Calu3 (cell line): ENCODE results near the gene GRIK3. TPM values are rescaled to one million over a fixed set of nuclear protein-coding genes. Genes with fewer than 3 reads are reported as not detected.
"Not testable (repeated sequence)": the region's sequence is repeated elsewhere in the genome, so short reads cannot be mapped to it uniquely, and the experiment has no call there.

Source experiments
- BruUV-seq: library from RNA; stranded (reverse); fragments of 400-500 nt; replicated peaks from 2 replicates; lab custom pipeline; 2021; lab: Mats Ljungman, UMichigan
- CTCF ChIA-PET: fragments of 300-600 bp; sonication (Branson Sonifier 250); formaldehyde crosslinking; loops from one replicate; lab custom pipeline; 2022; ENCODE audit warnings: antibody characterized with exemption; lab: Charles Lee
- DNase-seq: peaks from one replicate; pipeline ENCODE4 v3.0.0; 2022
- H3K27ac Mint-ChIP-seq: one replicate; pipeline ENCODE4 v1.8.0; 2022; ENCODE audit warnings: mixed read lengths; ENCODE audit not compliant: unreplicated experiment
- H3K27me3 Mint-ChIP-seq: one replicate; pipeline ENCODE4 v1.8.0; 2022; ENCODE audit warnings: mixed read lengths; ENCODE audit not compliant: unreplicated experiment
- H3K36me3 Mint-ChIP-seq: one replicate; pipeline ENCODE4 v1.8.0; 2022; ENCODE audit warnings: mild to moderate bottlenecking, moderate library complexity, mixed read lengths; ENCODE audit not compliant: insufficient read depth, unreplicated experiment
- H3K4me1 Mint-ChIP-seq: one replicate; pipeline ENCODE4 v1.8.0; 2022; ENCODE audit warnings: mild to moderate bottlenecking, low read depth, mixed read lengths; ENCODE audit not compliant: unreplicated experiment
- H3K4me3 Mint-ChIP-seq: one replicate; pipeline ENCODE4 v1.8.0; 2022; ENCODE audit warnings: mild to moderate bottlenecking, low read depth, moderate library complexity, mixed read lengths; ENCODE audit not compliant: unreplicated experiment
- H3K9me3 Mint-ChIP-seq: one replicate; pipeline ENCODE4 v1.8.0; 2022; ENCODE audit warnings: low read depth, mixed read lengths; ENCODE audit not compliant: unreplicated experiment
- CTCF ChIP-seq: fragments of 200-600 bp; IDR thresholded peaks from one replicate; pipeline ENCODE4 v1.8.0; 2022; ENCODE audit warnings: antibody characterized with exemption; ENCODE audit not compliant: unreplicated experiment
- intact Hi-C: fragments of 100-400 bp; cut with micrococcal nuclease; formaldehyde crosslinking; loops from one replicate; pipeline ENCODE4 v1.10.0; 2022; ENCODE audit not compliant: unreplicated experiment
- total RNA-seq: library from RNA; stranded (reverse); gene quantifications from 2 replicates; pipeline ENCODE4 v1.2.3, GENCODE V29; 2022

GRIK3 gene
- total RNA-seq, 1 experiment from 2014 or later = not detected

- peaks cover 94% of the 10 kb centered on the region for H3K27me3 Mint-ChIP-seq
- no peak for DNase-seq
- H3K4me3 Mint-ChIP-seq = no peak overlapping the region
- CTCF ChIA-PET = interaction anchor here (0.6 kb wide), 1 partner anchor 567 kb away, joined by 3 read pairs; no protein-coding TSS in a partner anchor
- no peak overlapping the region for H3K27ac Mint-ChIP-seq
- intact Hi-C loops = no loop called here
- no peaks in the 10 kb centered on the region for H3K9me3 Mint-ChIP-seq
- H3K36me3 Mint-ChIP-seq = no peaks in the 10 kb centered on the region
- TF ChIP-seq CTCF = no peak
- no peaks in the 10 kb centered on the region for H3K4me1 Mint-ChIP-seq
- BruUV-seq = no TSS peak
These were observed 124.2 kb downstream of the GRIK3 start for GRCh38 chr1:36909946-36910725.

GRCh38 chr1:36909359-36909758 lies 125.0 kb downstream of the GRIK3 start:
- H3K4me1 Mint-ChIP-seq, DNase-seq, H3K36me3 Mint-ChIP-seq, intact Hi-C loops, H3K4me3 Mint-ChIP-seq, CTCF ChIA-PET, H3K27ac Mint-ChIP-seq, H3K9me3 Mint-ChIP-seq, BruUV-seq: not testable (repeated sequence)
- peaks cover 92% of the 10 kb centered on the region for H3K27me3 Mint-ChIP-seq

GRCh38 chr1:36908096-36908495 lies 126.2 kb downstream of the GRIK3 start:
- CTCF ChIA-PET = interaction anchor here (0.8 kb wide), 1 partner anchor 10 kb away, joined by 5 read pairs; no protein-coding TSS in a partner anchor
- DNase-seq = no peak
- no TSS peak for BruUV-seq
- Mint-ChIP-seq H3K4me1 (no peaks in the 10 kb centered on the region), H3K4me3 (no peak overlapping the region), H3K36me3 (no peaks in the 10 kb centered on the region), H3K27ac (no peak overlapping the region), H3K9me3 (no peaks in the 10 kb centered on the region), H3K27me3 (peaks cover 92% of the 10 kb centered on the region)
- TF ChIP-seq CTCF = no peak
- intact Hi-C loops = no loop called here

- no peak for DNase-seq
- CTCF ChIA-PET = no interaction called here
- intact Hi-C loops = no loop called here
- Mint-ChIP-seq H3K4me1 (no peaks in the 10 kb centered on the region), H3K27me3 (peaks cover 91% of the 10 kb centered on the region), H3K4me3 (no peak overlapping the region), H3K36me3 (no peaks in the 10 kb centered on the region), H3K27ac (no peak overlapping the region), H3K9me3 (no peaks in the 10 kb centered on the region)
- no peak for TF ChIP-seq CTCF
- no TSS peak for BruUV-seq
These were observed 127.8 kb downstream of the GRIK3 start for GRCh38 chr1:36906555-36906954.

- peaks cover 91% of the 10 kb centered on the region for H3K27me3 Mint-ChIP-seq
- no TSS peak for BruUV-seq
These were observed 128.4 kb downstream of the GRIK3 start for GRCh38 chr1:36905941-36906340.

More at GRCh38 chr1:36905941-36906340, 128.4 kb downstream of the GRIK3 start:
- DNase-seq = no peak
- no peaks in the 10 kb centered on the region for H3K36me3 Mint-ChIP-seq
- CTCF ChIA-PET = no interaction called here
- H3K9me3 Mint-ChIP-seq = no peaks in the 10 kb centered on the region
- no peak for TF ChIP-seq CTCF
- intact Hi-C loops = no loop called here
- no peaks in the 10 kb centered on the region for H3K4me1 Mint-ChIP-seq
- no peak overlapping the region for H3K27ac Mint-ChIP-seq
- H3K4me3 Mint-ChIP-seq = no peak overlapping the region
